ENCODE data around the gene SLC41A3.

- TF ChIP-seq POLR2A (IDR thresholded peaks at IDR 0.05) (no peak), CTCF (IDR thresholded peaks at IDR 0.05) (no peak)
Measured at GRCh38 chr3:126101521-126101982, 17.6 kb upstream of the SLC41A3 start.
